H1 (cell line): Measurements from ENCODE around the gene TFAP2C. TPM values are rescaled to one million over a fixed set of nuclear protein-coding genes. Genes with fewer than 3 reads are reported as not detected.

Experiments
- CTCF ChIA-PET: fragments of 300-600 bp; sonication (Branson Sonifier 250); formaldehyde crosslinking; loops from one replicate; lab custom pipeline; 2021; ENCODE audit not compliant: partially characterized antibody; lab: Charles Lee
- POLR2A ChIA-PET: fragments of 300-600 bp; sonication (Branson Sonifier 250); formaldehyde crosslinking; loops from one replicate; lab custom pipeline; 2021; ENCODE audit warnings: inconsistent platforms; ENCODE audit not compliant: partially characterized antibody; lab: Charles Lee
- DNase-seq, 2 experiments: peaks; one replicate each; pipeline versions ENCODE4 v3.0.0 to v3.0.0-alpha.2; 2010 to 2022; ENCODE audit warnings: low spot score in 2 of 2, low read depth in 1 of 2, mixed read lengths in 1 of 2
- FAIRE-seq: peaks from 2 replicates; lab custom pipeline; 2011; peaks lifted over from hg19 to GRCh38; lab: Jason Lieb, UNC
- H2AFZ ChIP-seq: 2 replicates; pipeline ENCODE4 v1.8.1; 2012; ENCODE audit warnings: low read length, inconsistent platforms
- H2AK5ac ChIP-seq: 2 replicates; pipeline ENCODE4 v1.6.1; 2013; ENCODE audit warnings: low read depth, low read length
- H2BK120ac ChIP-seq: replicated peaks from 2 replicates; pipeline ENCODE3; 2013; ENCODE audit warnings: low read depth, low read length, inconsistent platforms
- H2BK12ac ChIP-seq: 2 replicates; pipeline ENCODE4 v1.6.1; 2013; ENCODE audit warnings: low read depth, low read length
- H2BK15ac ChIP-seq: 2 replicates; pipeline ENCODE4 v1.6.1; 2013; ENCODE audit warnings: low read length
- H2BK20ac ChIP-seq: 2 replicates; pipeline ENCODE4 v1.6.1; 2013; ENCODE audit warnings: low read length
- H2BK5ac ChIP-seq: 2 replicates; pipeline ENCODE4 v1.6.1; 2013; ENCODE audit warnings: low read depth, low read length
- H3K14ac ChIP-seq: 2 replicates; pipeline ENCODE4 v1.6.1; 2013; ENCODE audit warnings: inconsistent platforms; ENCODE audit not compliant: insufficient read length
- H3K18ac ChIP-seq: 2 replicates; pipeline ENCODE4 v1.6.1; 2013; ENCODE audit warnings: low read length; ENCODE audit errors: extremely low read depth
- H3K23ac ChIP-seq: 2 replicates; pipeline ENCODE4 v1.6.1; 2013; ENCODE audit warnings: inconsistent platforms; ENCODE audit not compliant: insufficient read length
- H3K23me2 ChIP-seq: 2 replicates; pipeline ENCODE4 v1.6.1; 2013; ENCODE audit warnings: low read depth, low read length
- H3K27ac ChIP-seq: 2 replicates; pipeline ENCODE4 v1.6.1; 2011; ENCODE audit warnings: low read depth, low read length, inconsistent platforms
- H3K27me3 ChIP-seq, 4 experiments: replicated peaks in 1 of 4; 1 replicate in 1 of 4; 2 replicates in 3 of 4; pipeline versions ENCODE4 v1.6.1 to v1.8.1; 2011 to 2013; ENCODE audit warnings: low read length in 3 of 4, mild to moderate bottlenecking in 3 of 4, inconsistent platforms in 2 of 4, mixed read lengths in 2 of 4, moderate library complexity in 1 of 4; ENCODE audit not compliant: control insufficient read depth in 3 of 4, insufficient read depth in 3 of 4; ENCODE audit errors: extremely low read depth in 1 of 4
- H3K36me3 ChIP-seq, 4 experiments: 2 replicates each; pipeline versions ENCODE4 v1.6.1 to v1.8.1; 2011 to 2013; ENCODE audit warnings: mild to moderate bottlenecking in 4 of 4, low read length in 3 of 4, moderate library complexity in 2 of 4, control low read depth in 1 of 4, inconsistent platforms in 1 of 4; ENCODE audit not compliant: insufficient read depth in 4 of 4, control insufficient read depth in 2 of 4
- H3K4ac ChIP-seq: replicated peaks from 2 replicates; pipeline ENCODE3; 2013; ENCODE audit warnings: low read length, low read depth, mixed read lengths, inconsistent platforms; ENCODE audit not compliant: insufficient read length
- H3K4me1 ChIP-seq, 4 experiments: replicated peaks in 1 of 4; 1 replicate in 1 of 4; 2 replicates in 3 of 4; pipeline versions ENCODE4 v1.6.1 to v1.8.1; 2011 to 2013; ENCODE audit warnings: low read length in 3 of 4, inconsistent platforms in 2 of 4, mixed read lengths in 1 of 4; ENCODE audit not compliant: insufficient read depth in 4 of 4, control insufficient read depth in 3 of 4
- H3K4me2 ChIP-seq, 2 experiments: 2 replicates each; pipeline versions ENCODE4 v1.6.1 to v1.8.1; 2011 to 2013; ENCODE audit warnings: low read depth in 2 of 2, low read length in 2 of 2, control low read depth in 1 of 2, inconsistent platforms in 1 of 2, mild to moderate bottlenecking in 1 of 2; ENCODE audit not compliant: insufficient read depth in 1 of 2
- H3K4me3 ChIP-seq, 4 experiments: fragments of 200-600, 300-600 bp in 1 of 4; sonication (generic), shearing (Covaris generic), sonication (Bioruptor Twin) in 1 of 4; 2 replicates each; pipeline versions ENCODE4 v1.5.1 to v1.8.1; 2011 to 2016; ENCODE audit warnings: low read length in 4 of 4, low read depth in 3 of 4, control low read depth in 2 of 4, inconsistent platforms in 2 of 4, mild to moderate bottlenecking in 2 of 4, mixed read lengths in 1 of 4, moderate library complexity in 1 of 4; ENCODE audit not compliant: insufficient read depth in 2 of 4; ENCODE audit errors: extremely low read depth in 1 of 4
- H3K56ac ChIP-seq: replicated peaks from 2 replicates; pipeline ENCODE3; 2013; ENCODE audit warnings: low read depth, mild to moderate bottlenecking, mixed read lengths, low read length, inconsistent platforms; ENCODE audit not compliant: insufficient read length
- H3K79me1 ChIP-seq: 2 replicates; pipeline ENCODE4 v1.6.1; 2013; ENCODE audit warnings: low read depth, low read length, control low read depth
- H3K79me2 ChIP-seq, 2 experiments: 2 replicates each; pipeline versions ENCODE4 v1.6.1 to v1.8.1; 2012 to 2013; ENCODE audit warnings: low read length in 2 of 2, mild to moderate bottlenecking in 2 of 2, inconsistent platforms in 1 of 2; ENCODE audit not compliant: insufficient read depth in 2 of 2, control insufficient read depth in 1 of 2
- H3K9ac ChIP-seq, 4 experiments: replicated peaks in 1 of 4; 1 replicate in 1 of 4; 2 replicates in 3 of 4; pipeline versions ENCODE4 v1.6.1 to v1.8.1; 2011 to 2013; ENCODE audit warnings: low read depth in 3 of 4, low read length in 3 of 4, control low read depth in 2 of 4, mild to moderate bottlenecking in 2 of 4, moderate library complexity in 2 of 4, inconsistent platforms in 1 of 4; ENCODE audit errors: extremely low read depth in 1 of 4
- H3K9me3 ChIP-seq, 2 experiments: 2 replicates each; pipeline versions ENCODE4 v1.6.1 to v1.8.1; 2012 to 2013; ENCODE audit warnings: mild to moderate bottlenecking in 2 of 2, moderate library complexity in 2 of 2, control low read depth in 1 of 2, inconsistent platforms in 1 of 2, low read depth in 1 of 2, low read length in 1 of 2, mixed read lengths in 1 of 2; ENCODE audit not compliant: insufficient read depth in 2 of 2
- H4K20me1 ChIP-seq, 2 experiments: replicated peaks in 1 of 2; 2 replicates each; pipeline versions ENCODE3 to v1.8.1; 2011 to 2013; ENCODE audit warnings: inconsistent platforms in 2 of 2, low read length in 2 of 2, mild to moderate bottlenecking in 1 of 2; ENCODE audit not compliant: insufficient read depth in 2 of 2, control insufficient read depth in 1 of 2
- H4K5ac ChIP-seq: 2 replicates; pipeline ENCODE4 v1.6.1; 2013; ENCODE audit warnings: low read length, low read depth, mixed read lengths, inconsistent platforms; ENCODE audit not compliant: insufficient read length
- H4K8ac ChIP-seq: 2 replicates; pipeline ENCODE4 v1.8.0; 2013; ENCODE audit warnings: mild to moderate bottlenecking, moderate library complexity, low read length, inconsistent platforms; ENCODE audit not compliant: insufficient read depth; ENCODE audit errors: extremely low read depth
- H4K91ac ChIP-seq: replicated peaks from 2 replicates; pipeline ENCODE3; 2013; ENCODE audit warnings: low read length, mixed read lengths, inconsistent platforms; ENCODE audit not compliant: insufficient read length
- BCL11A ChIP-seq, 2 experiments: IDR thresholded peaks; one replicate each; pipeline ENCODE4 v1.6.1; 2011; ENCODE audit warnings: low read depth in 2 of 2, low read length in 2 of 2, mild to moderate bottlenecking in 2 of 2
- GTF2F1 ChIP-seq: IDR thresholded peaks from 2 replicates; pipeline ENCODE4 v1.6.1; 2012; ENCODE audit warnings: low read depth, low read length, improper control_type of control experiment, borderline replicate concordance
- RFX5 ChIP-seq: IDR thresholded peaks from 2 replicates; pipeline ENCODE4 v1.6.1; 2011; ENCODE audit warnings: low read depth, low read length, improper control_type of control experiment, borderline replicate concordance
- SP2 ChIP-seq: IDR thresholded peaks from 2 replicates; pipeline ENCODE4 v1.6.1; 2012; ENCODE audit warnings: mild to moderate bottlenecking, low read length, inconsistent platforms
- TAF1 ChIP-seq: IDR thresholded peaks from 2 replicates; pipeline ENCODE4 v1.6.1; 2011; ENCODE audit warnings: mild to moderate bottlenecking, low read depth, low read length
- TAF7 ChIP-seq: optimal IDR thresholded peaks from 2 replicates; pipeline ENCODE3; 2011; ENCODE audit warnings: low read depth, mild to moderate bottlenecking, inconsistent platforms, low read length, moderate library complexity, borderline replicate concordance
- TCF12 ChIP-seq: IDR thresholded peaks from 2 replicates; pipeline ENCODE4 v1.6.1; 2011; ENCODE audit warnings: low read depth, mild to moderate bottlenecking, low read length
- WGBS, 2 experiments: shearing (Covaris generic) in 1 of 2; methylation state at CpG; one replicate each; pipeline versions ENCODE4 v1.1.6 to v1.1.7; 2013 to 2015; ENCODE audit warnings: low lambda C conversion rate in 2 of 2, mixed read lengths in 2 of 2, inconsistent platforms in 1 of 2, low coverage in 1 of 2, missing lambda C conversion rate in 1 of 2; ENCODE audit not compliant: insufficient replicate concordance in 2 of 2, insufficient coverage in 1 of 2, insufficient read length in 1 of 2; ENCODE audit errors: extremely low coverage in 1 of 2, missing lambda C conversion rate in 1 of 2; 5-methylcytosine and 5-hydroxymethylcytosine counted together
- polyA plus RNA-seq, 7 experiments: library from polyadenylated mRNA; depleted of rRNA in 3 of 7; stranded (reverse) in 5 of 7; unstranded in 2 of 7; fragments of >200 nt in 5 of 7; fragments of 200-250 nt in 2 of 7; gene quantifications; 1 replicate in 5 of 7; 2 replicates in 1 of 7; 4 replicates in 1 of 7; pipeline versions ENCODE4 v1.2.1 to v1.2.3, GENCODE V29; 2011 to 2013; ENCODE audit warnings: missing spikeins in 2 of 7, mixed read lengths in 2 of 7
- total RNA-seq: library from RNA; stranded (reverse); fragmentation: NEBNext Ultra II Directional; extraction: Animal tissue kit (Norgen Biotek cat#: 25700); gene quantifications from 2 replicates; pipeline ENCODE4 v1.2.1, GENCODE V29; 2021
- TF ChIP-seq, protein P1 (sequence below): IDR thresholded peaks from 2 replicates; pipeline ENCODE4 v1.6.1; 2011; ENCODE audit warnings: low read length, improper control_type of control experiment

The TFAP2C gene
- total and polyA plus RNA-seq, 2 of the 8 experiments (the other 6 are each of a cell fraction or from before 2014, with no cell fraction given): 1.7 to 5.8 TPM

DNA sequence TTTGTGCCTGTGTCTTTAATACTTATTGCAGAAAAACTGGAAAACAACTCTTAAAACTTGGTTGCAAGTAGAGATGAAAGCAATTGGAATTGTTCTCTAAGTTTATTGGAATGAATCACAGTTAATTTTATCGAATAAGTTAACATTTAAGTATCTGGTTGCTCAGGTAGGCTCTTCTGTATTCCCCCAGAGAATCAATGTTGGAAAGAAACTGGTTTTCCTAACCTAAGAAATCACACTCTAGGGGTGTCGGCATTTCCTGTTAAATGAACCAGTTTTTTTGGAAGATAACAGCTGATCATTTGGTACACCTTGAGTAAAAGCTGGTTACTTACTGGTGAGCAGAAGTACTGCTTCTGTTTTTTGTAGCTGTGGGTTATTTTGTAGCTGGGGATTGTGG, 5.2 kb downstream of the TFAP2C start:
- POLR2A ChIA-PET: interaction anchor here (1.3 kb wide), 1 partner anchor 77 kb away, joined by 3 read pairs; no protein-coding TSS in a partner anchor

More for the DNA sequence above, 5.2 kb downstream of the TFAP2C start:
- Histone ChIP-seq H3K14ac (no peak overlapping the region), H2BK20ac (no peak overlapping the region), H2AK5ac (no peak overlapping the region), H3K9me3 (no peaks in the 10 kb centered on the region), H3K79me2 (peaks cover 0 to 2% of the 10 kb centered on the region in 2 experiments; a peak in 1 of 4 replicates), H3K27ac (no peak overlapping the region), H2BK12ac (no peak overlapping the region), H4K20me1 (peaks cover 0 to 8% of the 10 kb centered on the region in 2 experiments), H4K5ac (no peak overlapping the region), H2BK5ac (no peak overlapping the region), H3K18ac (no peak overlapping the region), H4K91ac (no peak overlapping the region), H2BK15ac (no peak overlapping the region), H2AFZ (no peak overlapping the region), H3K36me3 (peaks cover 0 to 66% (median 4%) of the 10 kb centered on the region in 4 experiments; a peak in 3 of 8 replicates), H3K4ac (peak overlapping the region; percentile 42), H3K23me2 (peaks cover 19% of the 10 kb centered on the region), H3K4me3 (no peak overlapping the region), H3K56ac (no peak overlapping the region), H2BK120ac (no peak overlapping the region), H3K23ac (no peak overlapping the region), H4K8ac (no peak overlapping the region), H3K27me3 (peaks cover 7 to 22% (median 15%) of the 10 kb centered on the region in 4 experiments), H3K4me1 (peaks cover 13 to 24% (median 19%) of the 10 kb centered on the region in 4 experiments; a peak in 6 of 7 replicates), H3K9ac (no peak overlapping the region), H3K4me2 (peak overlapping the region in 1 of 2 experiments; percentile 51; a peak in 1 of 4 replicates)
- CTCF ChIA-PET: interaction anchor here (0.7 to 1.4 kb wide), 5 partner anchors 102 to 387 kb away, joined by 3 to 4 read pairs (median 3); no protein-coding TSS in a partner anchor
- no peak for FAIRE-seq
- WGBS, 2 experiments: 89% methylated on average over 2 of the region's 2 CpGs; no CpG with 5 or more reads in 1 of the 2 experiments
- no peak for TF ChIP-seq TAF7
- TF ChIP-seq TAF1: no peak
- no peak for TF ChIP-seq GTF2F1
- TF ChIP-seq TCF12: no peak
- TF ChIP-seq, protein P1, sequence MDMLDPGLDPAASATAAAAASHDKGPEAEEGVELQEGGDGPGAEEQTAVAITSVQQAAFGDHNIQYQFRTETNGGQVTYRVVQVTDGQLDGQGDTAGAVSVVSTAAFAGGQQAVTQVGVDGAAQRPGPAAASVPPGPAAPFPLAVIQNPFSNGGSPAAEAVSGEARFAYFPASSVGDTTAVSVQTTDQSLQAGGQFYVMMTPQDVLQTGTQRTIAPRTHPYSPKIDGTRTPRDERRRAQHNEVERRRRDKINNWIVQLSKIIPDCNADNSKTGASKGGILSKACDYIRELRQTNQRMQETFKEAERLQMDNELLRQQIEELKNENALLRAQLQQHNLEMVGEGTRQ: no peak
- no peak for TF ChIP-seq SP2
- no peak for TF ChIP-seq RFX5
- no peak for TF ChIP-seq BCL11A (IDR thresholded peaks at IDR 0.05; ENCODE audit: low read depth in 2 of 2, low read length in 2 of 2)
- TF ChIP-seq, all 59 proteins: peak for 0
- no peak for DNase-seq
- peaks cover 3% of the 10 kb centered on the region; the same call in 1 of the 2 replicates for H3K79me1 ChIP-seq
